H7 (cell line): ENCODE measurements around the gene TBC1D24. TPM values are rescaled to one million over a fixed set of nuclear protein-coding genes. Genes with fewer than 3 reads are reported as not detected.
"Not testable (repeated sequence)": the region's sequence is repeated elsewhere in the genome, so short reads cannot be mapped to it uniquely, and the experiment has no call there.

Source experiments
- DNase-seq: peaks from one replicate; pipeline ENCODE4 v3.0.0; 2012
- H3K27me3 ChIP-seq: 2 replicates; pipeline ENCODE4 v1.6.0; 2011; ENCODE audit warnings: mild to moderate bottlenecking, low read length; ENCODE audit not compliant: control insufficient read depth, insufficient read depth
- H3K36me3 ChIP-seq: replicated peaks from 2 replicates; pipeline ENCODE4 v1.5.1; 2011; ENCODE audit warnings: low read length; ENCODE audit not compliant: control insufficient read depth, insufficient read depth
- H3K4me3 ChIP-seq: 2 replicates; pipeline ENCODE4 v1.5.1; 2011; ENCODE audit warnings: low read depth, mild to moderate bottlenecking, control low read depth, low read length, moderate library complexity; ENCODE audit not compliant: insufficient read depth
- total RNA-seq: library from RNA; depleted of rRNA; stranded (reverse); fragments of >200 nt; shearing (Covaris generic); gene quantifications from 2 replicates; pipeline ENCODE4 v1.2.3, GENCODE V29; 2014; rRNA removed

The TBC1D24 gene
- total RNA-seq, 1 experiment from 2014 or later = 12.3 TPM

GRCh38 chr16:2539192-2539844 lies 64.4 kb downstream of the TBC1D24 start:
- H3K27me3 ChIP-seq, DNase-seq, H3K36me3 ChIP-seq, H3K4me3 ChIP-seq: not testable (repeated sequence)

GRCh38 chr16:2539845-2540458 lies 65.0 kb downstream of the TBC1D24 start:
- H3K27me3 ChIP-seq, H3K4me3 ChIP-seq, DNase-seq, H3K36me3 ChIP-seq: not testable (repeated sequence)

DNA sequence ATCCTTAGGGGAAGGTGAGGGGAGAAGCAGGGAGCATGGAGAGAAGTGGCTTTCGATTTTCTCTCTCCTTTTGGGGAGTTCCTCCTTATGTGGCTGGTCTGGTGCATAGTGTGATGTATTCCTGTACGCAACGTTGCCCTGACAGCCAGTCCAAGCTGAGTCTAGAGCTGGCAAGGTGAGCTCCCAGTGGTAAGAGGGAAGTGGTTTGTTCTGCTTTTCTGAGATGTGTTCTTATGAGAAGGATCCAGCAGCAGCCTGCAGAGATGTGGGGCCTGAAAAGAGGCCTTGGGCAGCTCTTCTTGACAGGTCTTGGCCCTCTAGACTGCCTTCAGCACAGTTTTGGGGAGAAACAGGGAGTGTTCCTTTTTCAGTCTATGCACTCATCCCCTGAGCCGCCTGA lies 66.0 kb downstream of the TBC1D24 start:
- not testable (repeated sequence) for DNase-seq, H3K27me3 ChIP-seq, H3K36me3 ChIP-seq, H3K4me3 ChIP-seq

DNA sequence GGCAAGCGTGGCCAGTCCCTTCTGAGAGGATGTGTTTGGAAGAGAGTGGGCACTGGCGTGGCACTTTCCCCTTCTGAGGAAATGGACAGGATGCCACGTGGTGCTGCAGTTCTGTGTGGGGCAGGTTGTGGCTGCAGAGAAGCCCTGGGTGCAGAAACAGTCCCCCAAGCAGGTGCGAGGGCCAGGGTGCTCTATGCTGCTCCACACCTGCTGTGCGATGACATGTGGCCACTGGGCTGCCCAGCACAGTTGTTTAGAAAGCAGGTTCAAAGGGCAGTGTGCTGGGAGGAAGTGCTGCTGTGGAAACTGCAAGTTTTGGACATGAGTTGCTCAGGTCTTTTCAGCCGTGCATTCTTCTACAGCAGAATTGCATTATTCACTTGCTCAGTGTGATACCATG lies 66.5 kb downstream of the TBC1D24 start:
- not testable (repeated sequence) for H3K36me3 ChIP-seq, DNase-seq, H3K4me3 ChIP-seq, H3K27me3 ChIP-seq

GRCh38 chr16:2543771-2544170 lies 68.8 kb downstream of the TBC1D24 start:
- DNase-seq, H3K27me3 ChIP-seq, H3K36me3 ChIP-seq, H3K4me3 ChIP-seq: not testable (repeated sequence)

- H3K4me3 ChIP-seq, H3K36me3 ChIP-seq, DNase-seq, H3K27me3 ChIP-seq: not testable (repeated sequence)
These were observed 75.5 kb downstream of the TBC1D24 start for GRCh38 chr16:2550283-2550878.

DNA sequence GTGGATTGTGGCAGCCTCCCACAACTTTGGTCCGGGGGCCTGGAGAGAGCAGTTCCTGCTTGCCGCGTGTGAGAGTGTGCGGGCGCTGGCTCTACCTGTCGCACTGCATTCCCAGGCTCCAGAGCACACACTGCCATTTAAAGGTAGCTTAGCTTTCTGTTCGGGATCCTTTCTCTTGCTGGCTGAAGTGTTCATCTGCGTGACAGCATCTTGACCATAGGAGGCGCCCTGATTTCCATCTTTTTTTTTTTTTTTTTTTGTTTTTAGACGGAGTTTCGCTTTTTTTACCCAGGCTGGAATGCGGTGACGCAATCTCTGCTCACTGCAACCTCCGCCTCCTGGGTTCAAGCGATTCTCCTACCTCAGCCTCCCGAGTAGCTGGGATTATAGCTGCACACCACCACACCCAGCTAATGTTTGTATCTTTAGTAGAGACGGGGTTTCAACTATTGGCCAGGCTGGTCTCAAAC lies 76.5 kb downstream of the TBC1D24 start:
- not testable (repeated sequence) for H3K27me3 ChIP-seq, H3K36me3 ChIP-seq, H3K4me3 ChIP-seq, DNase-seq

GRCh38 chr16:2554709-2555425 lies 79.9 kb downstream of the TBC1D24 start:
- not testable (repeated sequence) for H3K27me3 ChIP-seq, DNase-seq, H3K4me3 ChIP-seq, H3K36me3 ChIP-seq

Other genes with a start within 250 kb of the TBC1D24 start
- gene DNASE1L2, start 238.7 kb upstream of the TBC1D24 start, total RNA-seq = 0.48 and 0.69 TPM in 2 replicates
- gene ECI1, start 223.5 kb upstream of the TBC1D24 start, total RNA-seq = 115 and 122 TPM in 2 replicates
- gene RNPS1, start 207.0 kb upstream of the TBC1D24 start, total RNA-seq = 282 and 306 TPM in 2 replicates
- 6.2 and 6.6 TPM in 2 replicates for gene ABCA3, start 134.4 kb upstream of the TBC1D24 start, total RNA-seq
- 81.5 and 82.6 TPM in 2 replicates for gene CCNF, start 45.7 kb upstream of the TBC1D24 start, total RNA-seq
- 87.2 and 90.7 TPM in 2 replicates for gene TEDC2, start 15.0 kb upstream of the TBC1D24 start, total RNA-seq
- gene NTN3, start 3.8 kb upstream of the TBC1D24 start, total RNA-seq = 0.73 TPM in 1 of 2 replicates, not detected in the other
- gene ATP6V0C, start 38.8 kb downstream of the TBC1D24 start, total RNA-seq = 40.5 and 56.4 TPM in 2 replicates
- 50.5 and 62.3 TPM in 2 replicates for gene AMDHD2, start 45.2 kb downstream of the TBC1D24 start, total RNA-seq
- gene CEMP1, start 56.3 kb downstream of the TBC1D24 start, total RNA-seq = not detected in 2 replicates
- 11.4 and 21.7 TPM in 2 replicates for gene PDPK1, start 62.9 kb downstream of the TBC1D24 start, total RNA-seq
- gene KCTD5, start 207.4 kb downstream of the TBC1D24 start, total RNA-seq = 35.2 and 36.7 TPM in 2 replicates
- 2.0 and 3.1 TPM in 2 replicates for gene PRSS27, start 245.1 kb downstream of the TBC1D24 start, total RNA-seq